Spleen (tissue), 11 donors: ENCODE data around the gene ARL4D. TPM values are rescaled to one million over a fixed set of nuclear protein-coding genes. Genes with fewer than 3 reads are reported as not detected.
A peak's percentile ranks its signal among the peaks of the same experiment; 100 is the strongest.
"Not testable (repeated sequence)": the region's sequence is repeated elsewhere in the genome, so short reads cannot be mapped to it uniquely, and the experiment has no call there.

Experiments
- DNase-seq: peaks from one replicate; pipeline ENCODE4 v3.0.0-alpha.2; 2020
- H3K27ac ChIP-seq, 8 donors: fragments of 200-600 bp; sonication (generic) in 7 of 8; 1 replicate in 4 of 8; 2 replicates in 4 of 8; pipeline versions ENCODE4 v1.5.0 to v1.8.0; 2016 to 2021; ENCODE audit warnings: inconsistent platforms in 4 of 8, mild to moderate bottlenecking in 4 of 8, moderate library complexity in 1 of 8
- H3K27me3 ChIP-seq, 7 donors: fragments of 200-600 bp; sonication (generic) in 6 of 7; replicated peaks in 1 of 7; 1 replicate in 4 of 7; 2 replicates in 3 of 7; pipeline versions ENCODE4 v1.5.0 to v1.8.0; 2016 to 2021; ENCODE audit warnings: inconsistent platforms in 3 of 7, mild to moderate bottlenecking in 1 of 7
- H3K36me3 ChIP-seq, 6 donors: fragments of 200-600 bp; sonication (generic) in 5 of 6; 1 replicate in 4 of 6; 2 replicates in 2 of 6; pipeline versions ENCODE4 v1.5.0 to v1.8.0; 2016 to 2021; ENCODE audit warnings: inconsistent platforms in 2 of 6
- H3K4me1 ChIP-seq, 6 donors: fragments of 200-600 bp; sonication (generic) in 5 of 6; 1 replicate in 3 of 6; 2 replicates in 3 of 6; pipeline versions ENCODE4 v1.5.0 to v1.8.0; 2016 to 2021; ENCODE audit warnings: inconsistent platforms in 3 of 6
- H3K4me3 ChIP-seq, 8 donors: fragments of 200-600 bp; sonication (generic) in 7 of 8; 1 replicate in 4 of 8; 2 replicates in 4 of 8; pipeline versions ENCODE4 v1.5.0 to v1.8.0; 2016 to 2021; ENCODE audit warnings: inconsistent platforms in 4 of 8, mild to moderate bottlenecking in 4 of 8, moderate library complexity in 2 of 8
- H3K9me3 ChIP-seq, 8 donors: fragments of 200-600 bp; sonication (generic) in 7 of 8; 1 replicate in 4 of 8; 2 replicates in 4 of 8; pipeline versions ENCODE4 v1.5.0 to v1.8.0; 2016 to 2021; ENCODE audit warnings: inconsistent platforms in 4 of 8
- CTCF ChIP-seq, 11 experiments: fragments of 200-600 bp in 7 of 11; fragments of 450-650 bp in 4 of 11; sonication (generic) in 4 of 11; IDR thresholded peaks in 8 of 11; conservative IDR thresholded peaks in 3 of 11; 1 replicate in 7 of 11; 2 replicates in 4 of 11; pipeline versions ENCODE4 v1.4.0 to v1.8.0; 2016 to 2021; ENCODE audit warnings: antibody characterized with exemption in 11 of 11, inconsistent platforms in 4 of 11, mild to moderate bottlenecking in 1 of 11
- POLR2A ChIP-seq, 3 donors: fragments of 450-650 bp; IDR thresholded peaks; one replicate each; pipeline ENCODE4 v1.5.1; 2017; ENCODE audit warnings: antibody characterized with exemption in 3 of 3, mild to moderate bottlenecking in 1 of 3
- POLR2AphosphoS5 ChIP-seq, 3 donors: sonication (generic); formaldehyde crosslinking; IDR thresholded peaks; one replicate each; pipeline ENCODE4 v1.5.1; 2017; ENCODE audit warnings: antibody characterized with exemption in 3 of 3
- WGBS, 5 donors: extraction: QIAGEN DNeasy Blood & Tissue Kit in 3 of 5; methylation state at CpG; one replicate each; pipeline versions ENCODE4 v1.1.5 to v1.1.7; 2013 to 2018; 5-methylcytosine and 5-hydroxymethylcytosine counted together
- intact Hi-C: fragments of 100-400 bp; cut with DNase I; formaldehyde crosslinking; loops from one replicate; pipeline ENCODE4 v1.15.0; 2023; ENCODE audit warnings: low total_unique reads
- polyA plus RNA-seq, 3 donors: library from polyadenylated mRNA; stranded (reverse); fragments of 200-250 nt; gene quantifications; one replicate each; pipeline ENCODE4 v1.2.1, GENCODE V29; 2013
- total RNA-seq, 7 donors: library from RNA; depleted of rRNA in 3 of 7; stranded (reverse); fragments of >200 nt in 3 of 7; fragmentation: NEBNext Ultra II Directional in 4 of 7; extraction: Animal tissue kit (Norgen Biotek cat#: 25700) in 4 of 7; gene quantifications; one replicate each; pipeline versions ENCODE4 v1.1.0 to v1.2.1, GENCODE V29; 2016 to 2021
- donor health status: healthy with polysubstance abuse.
- donor health status: DM: no; HTN: no; CAD: no; lungs with moderate emphysema.
- donor health status: DM: no; HTN: no; CAD: no.
- donor health status: Bipolar disorder and iron deficiency.
- donor health status: healthy.
- donor health status: DM: no; HTN: no; CAD: no.
- donor health status: DM: yes; HTN: yes; CAD: no.

Gene ARL4D
- total and polyA plus RNA-seq, 10 donors = 4.6 to 30.4 (median 13.5) TPM

DNA sequence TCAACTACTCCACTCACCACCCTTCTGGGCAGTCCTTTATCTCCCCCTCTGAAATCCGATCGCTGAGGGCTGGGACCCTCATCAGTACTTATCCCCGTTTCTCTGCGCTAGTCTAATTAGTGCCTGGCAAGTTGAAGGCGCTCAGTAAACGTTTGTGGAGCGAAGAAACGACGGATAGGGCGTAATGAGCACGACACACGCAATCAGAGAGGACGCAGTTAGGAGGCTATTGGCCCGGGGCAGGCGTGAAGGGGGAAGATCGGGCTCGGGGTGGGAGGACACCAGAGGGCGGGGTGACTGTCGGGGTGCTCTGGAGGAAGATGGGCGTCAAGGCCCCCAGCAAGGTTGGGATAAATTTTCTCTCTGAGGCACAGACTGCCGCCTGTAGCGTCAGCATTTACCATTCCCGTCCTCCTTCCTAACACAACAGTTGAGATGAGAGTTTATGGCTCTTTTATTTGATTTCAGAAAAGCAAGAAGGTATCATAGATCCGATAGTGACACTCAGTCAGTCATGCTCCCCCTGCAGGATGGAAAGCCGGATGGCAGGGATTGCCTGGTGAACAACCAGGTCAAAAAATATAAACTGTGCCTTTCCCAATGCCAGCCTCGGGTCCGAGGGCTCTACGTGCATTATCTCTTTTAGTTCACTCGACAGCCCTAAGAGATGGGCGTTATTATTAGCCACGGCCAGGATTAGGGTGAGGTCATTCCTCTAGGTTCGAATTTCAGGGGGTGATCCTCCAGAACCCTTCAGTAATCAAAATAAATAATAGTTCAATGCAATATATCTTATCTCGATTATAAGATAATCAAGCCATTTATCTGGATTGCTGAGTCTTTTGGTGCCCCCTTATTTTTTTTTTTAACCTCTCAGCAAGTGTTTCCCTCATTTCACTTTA, 9.5 kb upstream of the ARL4D start:
- no peaks in the 10 kb centered on the region for H3K9me3 ChIP-seq
- H3K4me3 ChIP-seq = peak overlapping the region; percentile 43 to 76 (median 56)
- H3K27ac ChIP-seq = peak overlapping the region; percentile 96 to 100 (median 98)
- 2 to 3% (median 3%) methylated on average over 33 of the region's 33 CpGs for WGBS, 5 donors
- DNase-seq = peak; percentile 94
- TF ChIP-seq POLR2A (IDR thresholded peaks at IDR 0.05) (peak in 2 of 3 donors; percentile 19 to 51), POLR2AphosphoS5 (IDR thresholded peaks at IDR 0.05) (peak in 2 of 3 donors; percentile 29 to 97), CTCF (IDR thresholded peaks at IDR 0.05 in 8 of 11, conservative IDR thresholded peaks at IDR 0.05 in 3 of 11) (peak; percentile 77 to 93 (median 91))
- H3K4me1 ChIP-seq = peaks cover 6 to 42% (median 27%) of the 10 kb centered on the region in 6 donors
- intact Hi-C loops = no loop called here
- H3K36me3 ChIP-seq = no peaks in the 10 kb centered on the region
- H3K27me3 ChIP-seq = no peaks in the 10 kb centered on the region

DNA sequence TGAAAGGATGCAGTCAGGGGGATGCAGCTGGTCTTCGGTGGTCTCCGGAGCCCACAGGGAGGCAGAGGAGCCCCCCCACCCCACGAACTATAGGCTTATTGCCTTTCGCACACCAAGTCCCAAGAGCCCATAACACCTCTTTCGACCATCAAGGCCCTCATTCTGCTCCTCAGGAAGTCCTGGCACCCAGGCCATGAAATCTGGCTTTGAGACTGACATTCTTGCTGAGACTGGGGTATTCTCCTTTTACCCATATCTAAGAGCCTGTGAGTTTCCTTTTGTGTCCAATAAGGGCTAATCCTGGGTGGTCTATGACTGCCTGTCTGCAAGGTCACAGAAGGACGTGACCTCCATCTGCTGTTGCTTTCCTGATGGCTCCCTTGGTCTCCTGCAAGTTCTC, 6.4 kb upstream of the ARL4D start:
- WGBS, 5 donors = 69 to 79% (median 78%) methylated on average over 6 of the region's 6 CpGs
- TF ChIP-seq POLR2AphosphoS5 (IDR thresholded peaks at IDR 0.05) = no peak
- TF ChIP-seq POLR2A (IDR thresholded peaks at IDR 0.05) = no peak
- TF ChIP-seq CTCF (IDR thresholded peaks at IDR 0.05 in 8 of 11, conservative IDR thresholded peaks at IDR 0.05 in 3 of 11) = no peak
- H3K27ac ChIP-seq = no peak overlapping the region
- no peaks in the 10 kb centered on the region for H3K9me3 ChIP-seq
- no peaks in the 10 kb centered on the region for H3K27me3 ChIP-seq
- no peak overlapping the region for H3K4me3 ChIP-seq
- H3K4me1 ChIP-seq = peaks cover 16 to 57% (median 39%) of the 10 kb centered on the region in 6 donors
- no peak for DNase-seq
- no peaks in the 10 kb centered on the region for H3K36me3 ChIP-seq
- intact Hi-C loops = no loop called here

DNA sequence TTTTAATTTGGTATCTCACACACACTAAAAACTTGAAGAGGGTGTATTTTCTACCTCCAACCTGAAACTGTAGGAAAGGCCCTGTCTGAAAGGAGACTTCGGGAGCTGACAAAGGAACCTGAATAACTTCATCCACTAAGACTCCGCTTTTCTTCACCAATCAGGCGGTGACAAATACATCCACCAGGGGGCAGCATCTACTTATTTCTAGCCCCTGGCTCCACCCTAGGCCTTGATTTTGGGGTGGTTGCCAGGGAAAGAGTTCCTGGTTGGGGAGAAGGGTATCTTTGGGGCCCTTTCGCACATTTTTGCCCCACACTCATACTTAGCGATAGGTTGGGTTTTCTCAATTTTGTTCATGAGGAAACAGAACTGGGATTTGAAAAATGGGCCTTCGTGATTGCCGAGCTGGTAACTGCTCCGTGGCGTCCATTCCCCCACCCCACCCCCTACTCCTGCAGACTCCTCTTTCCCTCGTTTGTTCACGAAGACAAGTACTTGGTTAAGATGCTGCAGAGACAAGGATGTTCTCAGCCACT, 4.8 kb upstream of the ARL4D start:
- 23 to 37% (median 33%) methylated on average over 11 of the region's 11 CpGs for WGBS, 5 donors
- peak; percentile 88 for DNase-seq
- Histone ChIP-seq H3K27ac (peak overlapping the region in 5 of 8 donors; percentile 20 to 58 (median 45)), H3K36me3 (no peaks in the 10 kb centered on the region), H3K27me3 (no peaks in the 10 kb centered on the region), H3K9me3 (no peaks in the 10 kb centered on the region), H3K4me3 (no peak overlapping the region), H3K4me1 (peaks cover 13 to 62% (median 42%) of the 10 kb centered on the region in 6 donors)
- intact Hi-C loops = loop anchor here (2.0 kb wide), 1 partner anchor 87 kb away; no protein-coding TSS in a partner anchor
- TF ChIP-seq POLR2A (IDR thresholded peaks at IDR 0.05) (no peak), POLR2AphosphoS5 (IDR thresholded peaks at IDR 0.05) (peak in 1 of 3 donors; percentile 70), CTCF (IDR thresholded peaks at IDR 0.05 in 8 of 11, conservative IDR thresholded peaks at IDR 0.05 in 3 of 11) (peak; percentile 87 to 97 (median 94))

- 91 to 96% (median 93%) methylated on average over 12 of the region's 12 CpGs for WGBS, 5 donors
- H3K27ac ChIP-seq = peak overlapping the region in 2 of 8 donors; percentile 23 to 58
- not testable (repeated sequence) for DNase-seq, H3K27me3 ChIP-seq, H3K4me3 ChIP-seq, H3K9me3 ChIP-seq, H3K36me3 ChIP-seq
- H3K4me1 ChIP-seq = peaks cover 10 to 64% (median 43%) of the 10 kb centered on the region in 6 donors
- intact Hi-C loops = loop anchor here (2.0 kb wide), 1 partner anchor 86 kb away; no protein-coding TSS in a partner anchor
Observed at GRCh38 chr17:43394696-43395095, 4.1 kb upstream of the ARL4D start.
